DND-41 (cell line): ENCODE measurements around the gene TP53RK.

Experiments used
- CTCF ChIP-seq: IDR thresholded peaks from 2 replicates; pipeline ENCODE4 v1.5.1; 2012; ENCODE audit warnings: borderline replicate concordance, low read length, moderate library complexity, mild to moderate bottlenecking; ENCODE audit not compliant: poor library complexity, severe bottlenecking; ENCODE audit errors: extremely low read depth
- EZH2 ChIP-seq: IDR thresholded peaks from 3 replicates; pipeline ENCODE4 v1.6.1; 2012; ENCODE audit warnings: borderline replicate concordance, low read depth, mild to moderate bottlenecking, moderate library complexity, low read length, inconsistent platforms; ENCODE audit not compliant: severe bottlenecking

- TF ChIP-seq CTCF (no peak), EZH2 (no peak)
These were observed 828 bp downstream of the TP53RK start for GRCh38 chr20:46688151-46689081.
